ENCODE results near the gene CLPTM1. TPM values are rescaled to one million over a fixed set of nuclear protein-coding genes. Genes with fewer than 3 reads are reported as not detected.

Gene CLPTM1
- total RNA-seq, 4 donors from 2014 or later, result 65.3 to 94.6 (median 79.8) TPM

GRCh38 chr19:45041125-45041524, 85.9 kb downstream of the CLPTM1 start:
- Histone ChIP-seq H3K4me1 (peaks cover 18 to 50% (median 36%) of the 10 kb centered on the region in 4 donors), H3K27ac (peak overlapping the region in 1 of 4 donors; percentile 14), H3K27me3 (no peaks in the 10 kb centered on the region), H3K9me3 (no peaks in the 10 kb centered on the region), H3K36me3 (peaks cover 0 to 32% (median 16%) of the 10 kb centered on the region in 4 donors), H3K4me3 (no peak overlapping the region)
- in situ Hi-C loops (cut with MboI; ENCODE audit: low pct_ligation_motif_present in 1 of 4, low pct_unique_long_range_greater_than_20kb in 1 of 4, low sequenced_read_pairs in 3 of 4) (no loop called here), intact Hi-C loops (cut with DNase I; ENCODE audit: low total_unique reads) (loop anchor here (5.0 kb wide), 1 partner anchor 36 kb away; the partner anchor contains the start of genes GEMIN7 and ZNF296)
- TF ChIP-seq CTCF (IDR thresholded peaks at IDR 0.05), result no peak
- TF ChIP-seq POLR2A (IDR thresholded peaks at IDR 0.05), result no peak
- no peak for TF ChIP-seq POLR2AphosphoS5 (IDR thresholded peaks at IDR 0.05)
- WGBS, 2 donors (ENCODE audit: low coverage in 1 of 2), result 69 to 79% methylated on average over 2 to 6 of the region's 6 CpGs
- no peak for DNase-seq

Other genes starting within 250 kb of the CLPTM1 start
- 100 to 1,000 TPM in 1 of 4 donors, 10 to 100 TPM in 3; 43.8 to 181 (median 69.5) TPM for gene BCL3, start 206.7 kb upstream of the CLPTM1 start, total RNA-seq
- 100 to 1,000 TPM in 3 of 4 donors, 10 to 100 TPM in 1; 96.1 to 210 (median 145) TPM for gene CBLC, start 177.5 kb upstream of the CLPTM1 start, total RNA-seq
- 10 to 100 TPM in 3 of 4 donors, 1 to 10 TPM in 1; 7.9 to 95.1 (median 23.1) TPM for gene BCAM, start 146.3 kb upstream of the CLPTM1 start, total RNA-seq
- gene NECTIN2, start 109.1 kb upstream of the CLPTM1 start, total RNA-seq, result 100 to 1,000 TPM in 3 of 4 donors, 10 to 100 TPM in 1; 93.7 to 147 (median 125) TPM
- gene TOMM40, start 64.1 kb upstream of the CLPTM1 start, total RNA-seq, result 100 to 1,000 TPM in 1 of 4 donors, 10 to 100 TPM in 3; 36.0 to 101 (median 53.8) TPM
- 100 to 1,000 TPM in 2 of 4 donors, 10 to 100 TPM in 2; 72.2 to 214 (median 132) TPM for gene APOE, start 49.6 kb upstream of the CLPTM1 start, total RNA-seq
- gene APOC1, start 40.8 kb upstream of the CLPTM1 start, total RNA-seq, result 10 to 100 TPM in 3 of 4 donors, not detected in 1; 10.8 to 48.4 (median 34.8) TPM
- not detected for gene APOC4, start 13.1 kb upstream of the CLPTM1 start, total RNA-seq
- gene APOC2, start 9.3 kb upstream of the CLPTM1 start, total RNA-seq, result under 1 TPM in 1 of 4 donors, not detected in 3; 0.68 TPM
- 10 to 100 TPM; 11.9 to 58.4 (median 34.8) TPM for gene RELB, start 46.1 kb downstream of the CLPTM1 start, total RNA-seq
- gene CLASRP, start 83.7 kb downstream of the CLPTM1 start, total RNA-seq, result 100 to 1,000 TPM in 2 of 4 donors, 10 to 100 TPM in 2; 82.6 to 382 (median 100) TPM
- 1 to 10 TPM in 3 of 4 donors, under 1 TPM in 1; 0.75 to 5.8 (median 3.5) TPM for gene ZNF296, start 121.1 kb downstream of the CLPTM1 start, total RNA-seq
- 10 to 100 TPM in 3 of 4 donors, 1 to 10 TPM in 1; 3.0 to 21.1 (median 15.9) TPM for gene GEMIN7, start 123.9 kb downstream of the CLPTM1 start, total RNA-seq
- 10 to 100 TPM; 31.1 to 92.5 (median 45.2) TPM for gene PPP1R37, start 137.8 kb downstream of the CLPTM1 start, total RNA-seq
- gene NKPD1, start 205.6 kb downstream of the CLPTM1 start, total RNA-seq, result 1 to 10 TPM in 1 of 4 donors, under 1 TPM in 1, not detected in 2; 0.32 to 1.5 TPM
- 10 to 100 TPM in 3 of 4 donors, not detected in 1; 15.7 to 51.2 (median 29.7) TPM for gene TRAPPC6A, start 222.9 kb downstream of the CLPTM1 start, total RNA-seq
- gene BLOC1S3, start 223.4 kb downstream of the CLPTM1 start, total RNA-seq, result 10 to 100 TPM in 1 of 4 donors, 1 to 10 TPM in 3; 5.0 to 10.3 (median 9.2) TPM

Data from transverse colon (tissue), 4 donors.